Muscle of arm (tissue), 14 donors: ENCODE measurements around the gene MED6. TPM values are rescaled to one million over a fixed set of nuclear protein-coding genes. Genes with fewer than 3 reads are reported as not detected.

Source experiments
- DNase-seq: peaks from one replicate; pipeline ENCODE4 v3.0.0-alpha.2; 2013
- long read RNA-seq, 11 donors: transcript quantifications; one replicate each; lab custom pipeline, GENCODE V29; 2026
- polyA plus RNA-seq, 12 donors: library from polyadenylated mRNA; unstranded; fragments of 120-200 nt; gene quantifications; one replicate each; pipeline ENCODE4 v1.2.1, GENCODE V29; 2013; ENCODE audit not compliant: insufficient read length in 12 of 12

Gene MED6, protein sequence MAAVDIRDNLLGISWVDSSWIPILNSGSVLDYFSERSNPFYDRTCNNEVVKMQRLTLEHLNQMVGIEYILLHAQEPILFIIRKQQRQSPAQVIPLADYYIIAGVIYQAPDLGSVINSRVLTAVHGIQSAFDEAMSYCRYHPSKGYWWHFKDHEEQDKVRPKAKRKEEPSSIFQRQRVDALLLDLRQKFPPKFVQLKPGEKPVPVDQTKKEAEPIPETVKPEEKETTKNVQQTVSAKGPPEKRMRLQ
- polyA plus RNA-seq = 10 to 100 TPM in 11 of 12 donors, not detected in 1; 17.9 to 37.7 (median 33.4) TPM
- long read RNA-seq, donor 1, transcript MED6-201 (8 exons, 1,995 nt) = major isoform, 7 of 8 reads
- long read RNA-seq, donor 1, partial matches to known transcripts = 0 of 8 reads
- long read RNA-seq, donor 1, other reads (novel, unspliced or antisense) = 0 of 8 reads
- long read RNA-seq, donor 2, transcript MED6-201 (8 exons, 1,995 nt) = major isoform, 9 of 10 reads
- long read RNA-seq, donor 2, partial matches to known transcripts = 0 of 10 reads
- long read RNA-seq, donor 2, other reads (novel, unspliced or antisense) = 0 of 10 reads
- long read RNA-seq, donor 3, partial matches to known transcripts = 0 of 4 reads
- long read RNA-seq, donor 3, other reads (novel, unspliced or antisense) = 0 of 4 reads
- long read RNA-seq, donor 4, partial matches to known transcripts = 0 of 2 reads
- long read RNA-seq, donor 4, other reads (novel, unspliced or antisense) = 0 of 2 reads
- long read RNA-seq, donor 5, transcript MED6-201 (8 exons, 1,995 nt) = major isoform, 11 of 13 reads
- long read RNA-seq, donor 5, partial matches to known transcripts = 0 of 13 reads
- long read RNA-seq, donor 5, other reads (novel, unspliced or antisense) = 0 of 13 reads
- long read RNA-seq, donor 6, transcript MED6-201 (8 exons, 1,995 nt) = major isoform, 5 of 7 reads
- long read RNA-seq, donor 6, partial matches to known transcripts = 0 of 7 reads
- long read RNA-seq, donor 6, other reads (novel, unspliced or antisense) = 0 of 7 reads
- long read RNA-seq, donor 7, partial matches to known transcripts = 0 of 2 reads
- long read RNA-seq, donor 7, other reads (novel, unspliced or antisense) = 0 of 2 reads
- long read RNA-seq, donor 8, transcript MED6-201 (8 exons, 1,995 nt) = major isoform, 7 of 14 reads
- long read RNA-seq, donor 8, partial matches to known transcripts = 5 of 14 reads
- long read RNA-seq, donor 8, other reads (novel, unspliced or antisense) = 0 of 14 reads
- long read RNA-seq, donor 9, transcript MED6-201 (8 exons, 1,995 nt) = major isoform, 9 of 9 reads
- long read RNA-seq, donor 9, partial matches to known transcripts = 0 of 9 reads
- long read RNA-seq, donor 9, other reads (novel, unspliced or antisense) = 0 of 9 reads
- long read RNA-seq, donor 10, transcript MED6-201 (8 exons, 1,995 nt) = major isoform, 8 of 8 reads
- long read RNA-seq, donor 10, partial matches to known transcripts = 0 of 8 reads
- long read RNA-seq, donor 10, other reads (novel, unspliced or antisense) = 0 of 8 reads
- long read RNA-seq, donor 11, transcript MED6-201 (8 exons, 1,995 nt) = major isoform, 7 of 8 reads
- long read RNA-seq, donor 11, partial matches to known transcripts = 0 of 8 reads
- long read RNA-seq, donor 11, other reads (novel, unspliced or antisense) = 0 of 8 reads

DNA sequence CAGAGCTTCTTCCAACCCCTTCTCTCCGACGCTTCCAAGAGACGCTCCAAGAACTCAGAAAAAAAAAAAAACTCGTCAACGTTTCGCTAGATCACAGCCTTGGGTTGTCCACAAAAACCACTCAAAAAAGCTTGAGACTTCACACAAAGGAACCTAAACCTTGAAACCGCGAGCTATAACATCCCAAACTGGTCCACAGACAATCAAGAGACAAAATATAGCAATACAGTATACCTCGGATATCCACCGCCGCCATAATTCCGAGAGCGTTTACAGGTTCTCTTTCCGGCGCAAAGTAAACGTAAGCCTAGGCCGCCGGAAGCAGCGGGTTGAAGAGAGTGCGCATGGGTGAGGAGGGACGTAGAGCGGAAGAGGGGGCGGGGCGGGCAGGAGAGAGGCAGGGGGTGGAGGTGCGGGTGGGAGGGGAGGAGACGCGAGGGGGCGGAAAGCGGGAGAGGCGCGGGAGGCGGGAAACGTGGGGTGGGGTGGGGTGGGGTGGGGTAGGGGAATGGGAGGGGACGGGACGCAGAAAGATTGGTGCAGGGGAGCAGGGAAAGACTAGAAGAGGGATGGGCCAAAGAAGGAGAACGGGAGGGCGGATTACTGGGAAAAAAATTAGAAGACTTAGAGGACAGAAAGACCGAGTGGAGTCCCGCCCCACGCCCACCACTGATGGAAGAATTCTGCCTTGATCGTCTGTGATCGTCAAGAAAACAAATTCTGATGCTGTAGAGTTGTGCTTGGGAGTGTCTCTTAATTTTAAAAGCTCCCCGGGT is at the start of gene MED6:
Gene MED6, minus strand, starts transcription at position 274 of the 776 bp plus-strand sequence. Its CDS starts 18 bp downstream, at position 256.
- peak; percentile 95 for DNase-seq

DNA sequence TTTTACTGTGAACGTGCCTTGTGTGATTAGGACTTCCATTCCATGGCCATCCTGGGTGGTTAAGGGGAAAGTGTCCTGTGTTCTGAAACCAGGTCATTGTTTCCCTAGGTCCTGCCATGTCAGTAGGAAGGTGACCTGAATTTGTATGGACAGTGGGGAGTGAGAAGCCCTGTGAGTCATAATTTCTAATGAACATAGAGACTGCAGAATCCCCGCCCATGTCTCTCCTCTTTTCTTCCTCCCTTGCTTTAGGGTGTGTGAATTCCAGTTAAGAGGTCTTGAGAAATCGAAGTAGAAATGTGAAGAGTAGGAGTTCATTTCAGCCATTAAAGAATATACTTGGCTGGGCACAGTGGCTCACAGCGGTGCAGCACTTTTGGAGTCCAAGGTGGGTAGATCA is 49.3 kb upstream of the MED6 start:
- no peak for DNase-seq

DNA sequence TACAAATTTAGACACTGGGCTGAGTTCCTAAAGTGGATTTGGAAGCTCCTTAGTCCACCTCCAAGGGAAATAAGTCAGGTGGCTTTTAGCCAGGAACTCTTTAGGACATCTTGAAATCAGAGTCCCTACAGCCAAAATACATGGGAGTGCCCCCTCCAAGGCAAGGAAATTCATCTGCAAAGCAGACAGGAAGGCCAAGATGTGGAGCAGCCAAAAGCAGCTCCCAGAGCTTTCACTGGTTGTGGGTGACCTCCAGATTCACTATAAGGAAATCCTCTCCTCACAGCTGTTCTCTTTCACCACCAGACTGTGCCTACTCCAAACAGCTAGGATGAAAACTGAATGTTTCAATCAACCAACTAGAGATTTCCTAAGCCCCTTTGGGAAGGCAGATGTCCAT is 47.9 kb upstream of the MED6 start:
- peak; percentile 38 for DNase-seq

DNA sequence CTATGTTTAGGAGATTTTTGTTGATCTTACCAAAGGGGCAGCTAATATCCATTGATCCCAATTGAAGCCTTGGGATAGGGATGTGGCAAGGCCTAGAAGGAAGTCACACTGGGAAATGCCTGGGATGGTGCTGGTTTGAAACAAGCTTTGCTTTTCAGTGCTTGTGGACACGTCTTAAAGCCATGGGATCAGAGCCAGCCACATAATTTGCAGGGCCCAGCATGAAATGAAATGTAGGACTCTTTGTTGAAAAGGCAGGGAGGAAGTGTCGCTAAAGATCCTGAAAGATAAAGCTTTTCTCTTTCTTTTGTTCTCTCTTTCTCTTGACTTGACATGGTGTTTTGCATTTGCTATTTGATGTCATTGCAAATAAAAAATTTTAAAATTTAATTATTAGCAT is 46.2 kb upstream of the MED6 start:
- no peak for DNase-seq

DNA sequence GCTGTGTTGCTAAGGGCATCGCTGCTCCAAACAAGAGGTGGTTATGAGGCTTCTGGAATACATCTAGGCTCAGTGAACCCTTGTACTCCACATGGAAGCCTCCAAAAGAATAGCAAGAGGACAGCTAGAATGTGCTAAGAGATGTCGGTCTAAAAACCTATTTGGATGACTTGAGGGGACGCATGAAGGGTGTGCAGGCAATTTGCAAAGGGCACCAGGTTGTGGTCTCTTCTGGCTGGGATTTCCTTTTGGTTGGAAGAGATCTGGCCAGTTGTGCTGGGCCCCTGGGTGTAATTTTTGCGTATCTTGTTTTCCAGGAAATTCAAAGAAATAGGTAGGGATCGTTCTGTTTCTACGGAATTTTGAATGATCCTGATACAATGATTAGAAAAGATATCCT is 45.4 kb upstream of the MED6 start:
- DNase-seq = no peak

DNA sequence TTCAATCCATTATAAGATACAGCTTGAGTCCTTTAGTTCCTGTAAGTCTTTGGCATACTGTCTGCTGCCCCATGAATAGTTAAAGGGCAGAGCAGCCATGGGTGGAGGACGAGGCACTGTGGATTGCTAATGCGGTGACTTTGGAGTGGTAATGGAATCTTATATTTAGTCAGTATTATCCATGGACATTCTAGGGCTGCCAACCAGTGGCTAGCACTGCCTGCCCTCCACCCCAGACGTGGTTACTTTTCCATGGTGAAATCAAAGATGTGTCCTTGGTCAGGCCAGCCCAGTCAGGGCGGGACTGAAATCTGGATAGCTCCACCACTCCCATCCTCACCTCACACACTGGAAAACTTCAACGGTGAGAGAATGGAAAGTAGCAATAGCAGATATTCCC is 43.5 kb upstream of the MED6 start:
- DNase-seq = no peak

DNA sequence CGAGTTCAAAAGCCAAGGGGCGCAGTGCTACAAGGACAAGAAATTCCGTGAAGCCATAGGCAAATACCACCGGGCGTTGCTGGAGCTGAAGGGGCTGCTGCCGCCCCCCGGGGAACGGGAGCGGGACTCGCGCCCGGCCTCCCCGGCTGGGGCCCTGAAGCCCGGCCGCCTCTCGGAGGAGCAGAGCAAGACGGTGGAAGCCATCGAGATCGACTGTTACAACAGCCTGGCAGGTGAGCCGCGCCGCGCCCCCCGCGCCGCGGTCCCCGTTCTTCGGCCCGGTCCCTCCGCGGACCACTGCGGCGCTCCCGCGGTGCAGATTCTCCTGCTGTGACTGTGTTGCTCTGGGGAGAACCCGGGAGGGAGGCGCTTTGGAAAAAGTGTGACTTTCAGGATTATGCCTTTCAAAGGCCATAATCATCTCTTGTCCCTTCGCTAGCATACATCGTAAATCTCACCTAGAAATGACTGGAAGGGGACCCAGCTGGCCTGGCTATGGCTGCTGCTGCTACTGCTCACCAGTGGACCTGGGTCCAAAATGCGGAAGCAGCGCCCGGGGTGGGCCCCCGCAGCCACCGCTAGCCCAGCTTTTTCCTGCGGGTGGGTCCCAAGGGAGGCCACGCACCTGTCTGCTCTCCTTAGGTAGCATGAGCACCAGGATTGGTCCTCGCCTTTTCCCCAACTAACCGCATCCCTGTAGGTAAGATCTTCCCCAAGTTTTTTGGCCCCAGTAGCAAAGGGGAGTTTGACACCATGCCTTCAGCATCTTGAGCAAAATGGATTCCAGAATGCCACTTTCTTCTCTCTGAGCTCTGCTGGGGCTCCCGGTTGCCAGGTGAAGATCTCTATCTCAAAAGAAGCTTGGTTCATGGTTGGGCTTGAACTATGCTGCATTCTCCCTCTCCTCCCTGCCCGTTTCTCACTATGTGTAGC is 42.1 kb upstream of the MED6 start:
- DNase-seq = no peak

DNA sequence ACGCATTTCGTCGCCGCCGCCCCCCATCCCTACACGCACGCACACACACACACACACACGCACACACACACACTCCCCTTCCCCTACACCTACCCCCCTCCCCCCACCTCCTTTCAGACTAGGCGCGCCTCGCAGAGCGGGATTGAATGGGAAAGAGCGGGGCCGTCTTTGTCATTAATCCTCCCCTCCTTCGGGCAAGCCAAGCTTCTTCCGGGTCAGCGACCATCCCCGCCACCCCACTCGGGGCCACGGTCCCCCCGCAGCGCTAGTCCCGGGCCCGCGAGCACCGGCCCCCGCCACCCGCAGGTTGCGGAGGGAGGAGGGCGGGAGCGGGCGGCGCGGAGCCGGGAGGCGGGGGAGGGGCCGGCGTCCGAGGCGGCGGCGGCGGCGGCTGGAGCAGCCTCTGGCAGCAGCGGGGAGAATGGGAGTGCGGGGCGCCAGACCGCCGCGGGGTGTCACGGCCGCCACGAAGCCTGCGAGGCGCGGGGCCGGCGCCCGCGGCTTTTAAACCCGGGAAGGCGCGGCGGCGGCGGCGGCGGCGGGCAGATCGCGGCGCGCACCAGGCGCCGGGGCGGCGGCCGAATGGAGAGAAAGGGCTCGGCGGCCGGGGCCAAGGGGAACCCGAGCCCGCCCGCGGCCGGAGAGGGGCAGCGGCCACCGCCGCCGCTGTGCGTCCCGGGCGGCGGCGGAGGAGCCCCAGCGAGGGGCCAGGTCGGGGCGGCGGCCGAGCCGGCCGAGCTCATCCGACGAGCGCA is 41.3 kb upstream of the MED6 start, which contains the start of gene TTC9:
Gene TTC9, plus strand, starts transcription at position 369 of the 755 bp plus-strand sequence. Its CDS starts 214 bp downstream, at position 583.
- DNase-seq = no peak

DNA sequence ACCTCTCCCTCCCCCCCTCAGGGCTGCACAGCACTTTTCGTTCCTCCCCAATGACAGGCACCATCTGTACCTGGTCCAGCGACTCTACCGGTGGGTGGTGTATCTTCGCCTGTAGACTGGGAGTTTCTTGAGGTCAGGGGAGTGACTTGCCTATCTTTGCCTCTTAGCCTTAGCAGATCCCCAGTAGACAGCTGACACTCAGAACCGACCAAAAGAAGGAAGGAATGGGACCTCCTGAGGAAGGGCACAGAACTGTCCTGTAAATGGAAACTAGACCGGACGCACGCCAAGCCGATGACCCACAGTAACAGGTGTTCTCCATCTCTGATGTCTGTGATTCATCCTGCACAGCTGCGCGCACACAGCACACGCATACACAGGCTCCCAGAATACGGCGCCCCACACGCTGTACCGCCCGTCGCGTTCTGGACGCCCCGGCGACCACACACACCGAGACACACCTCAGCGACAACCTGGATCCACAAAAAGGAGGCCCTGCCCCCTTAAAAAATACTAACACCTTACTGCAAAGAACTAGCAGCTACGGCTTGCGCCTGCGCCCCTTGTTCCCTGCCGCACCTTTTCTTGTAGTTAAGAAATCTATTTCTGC is 40.6 kb upstream of the MED6 start:
- DNase-seq = peak; percentile 22

DNA sequence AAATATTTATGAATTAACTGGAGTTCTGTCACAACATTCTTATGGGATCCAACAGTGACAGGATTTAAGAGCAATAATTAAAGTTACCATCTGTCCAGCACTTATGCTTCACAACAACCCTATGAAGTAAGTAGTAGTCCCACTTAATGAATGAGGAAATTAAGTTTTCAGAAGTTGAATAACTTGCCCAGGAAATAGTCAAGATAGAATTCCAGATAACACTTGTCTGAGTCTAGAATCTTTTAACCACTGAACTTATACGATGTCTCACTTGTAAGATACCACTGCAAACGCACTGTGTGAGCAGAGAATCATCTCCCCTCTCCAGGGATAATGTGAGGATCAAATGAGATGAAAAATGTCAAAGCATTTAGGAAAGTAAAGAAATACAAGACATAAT is 38.0 kb upstream of the MED6 start:
- no peak for DNase-seq

DNA sequence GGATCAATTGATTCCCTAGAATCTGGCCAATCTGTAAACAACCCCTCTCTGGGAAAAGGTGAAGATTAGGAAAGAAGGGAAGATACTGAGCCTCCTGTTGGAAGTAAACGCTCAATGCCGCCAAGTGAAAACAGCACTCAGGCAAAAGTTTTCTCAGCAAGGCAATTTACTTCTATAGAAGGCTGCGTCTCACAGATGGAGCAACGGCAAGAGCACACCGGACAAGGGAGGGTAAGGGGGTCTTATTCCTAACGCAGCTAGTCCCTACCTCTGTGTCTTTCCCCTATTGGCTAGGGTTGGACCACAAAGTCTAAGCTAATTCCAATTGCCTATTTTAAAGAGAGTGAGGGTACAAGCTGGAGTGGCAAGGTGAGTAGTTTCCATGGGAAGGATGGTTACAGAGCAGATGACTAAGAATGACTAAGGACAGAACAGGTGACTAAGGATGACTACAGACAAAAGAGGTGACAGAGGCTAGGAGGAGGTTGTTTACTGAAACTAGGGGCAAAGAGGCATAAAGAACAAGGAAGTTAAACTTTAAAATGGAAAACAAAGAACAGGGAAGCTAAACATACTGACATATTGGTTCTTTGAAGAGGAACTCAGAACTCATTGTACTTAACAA is 35.6 kb upstream of the MED6 start:
- no peak for DNase-seq

GRCh38 chr14:70631948-70632347 is 31.5 kb upstream of the MED6 start:
- no peak for DNase-seq

- no peak for DNase-seq
Measured at GRCh38 chr14:70624972-70625371, 24.5 kb upstream of the MED6 start.

- DNase-seq = no peak
Measured at GRCh38 chr14:70622111-70622712, 21.8 kb upstream of the MED6 start.

GRCh38 chr14:70619708-70620107 is 19.3 kb upstream of the MED6 start:
- DNase-seq = no peak

DNA sequence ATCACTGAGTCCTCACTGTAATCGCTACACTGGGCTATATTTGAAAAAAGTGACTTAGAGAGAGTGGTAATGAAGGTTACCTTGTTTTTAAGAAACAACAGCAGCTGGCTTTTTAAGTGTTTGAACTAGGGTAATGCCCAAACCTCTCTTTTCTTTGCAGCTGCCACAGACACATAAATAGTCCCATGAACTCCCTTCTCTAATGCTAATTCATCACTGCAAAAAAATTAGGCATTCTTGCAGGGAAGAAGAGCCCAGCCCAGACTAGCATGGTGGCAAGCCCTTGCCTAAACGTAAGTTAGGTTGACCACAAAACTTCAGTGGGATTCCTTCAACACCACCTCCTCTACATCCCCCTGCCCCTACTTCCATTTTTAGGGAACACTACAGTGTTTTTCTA is 17.9 kb upstream of the MED6 start:
- no peak for DNase-seq

- no peak for DNase-seq
Measured at GRCh38 chr14:70616646-70617045, 16.2 kb upstream of the MED6 start.
